Measurements from ENCODE around the gene PSPN. TPM values are rescaled to one million over a fixed set of nuclear protein-coding genes. Genes with fewer than 3 reads are reported as not detected.

The PSPN gene
- total and polyA plus RNA-seq, 2 donors (not counting 1 experiment from before 2014, with no cell fraction given): 1.1 to 3.0 TPM

DNA sequence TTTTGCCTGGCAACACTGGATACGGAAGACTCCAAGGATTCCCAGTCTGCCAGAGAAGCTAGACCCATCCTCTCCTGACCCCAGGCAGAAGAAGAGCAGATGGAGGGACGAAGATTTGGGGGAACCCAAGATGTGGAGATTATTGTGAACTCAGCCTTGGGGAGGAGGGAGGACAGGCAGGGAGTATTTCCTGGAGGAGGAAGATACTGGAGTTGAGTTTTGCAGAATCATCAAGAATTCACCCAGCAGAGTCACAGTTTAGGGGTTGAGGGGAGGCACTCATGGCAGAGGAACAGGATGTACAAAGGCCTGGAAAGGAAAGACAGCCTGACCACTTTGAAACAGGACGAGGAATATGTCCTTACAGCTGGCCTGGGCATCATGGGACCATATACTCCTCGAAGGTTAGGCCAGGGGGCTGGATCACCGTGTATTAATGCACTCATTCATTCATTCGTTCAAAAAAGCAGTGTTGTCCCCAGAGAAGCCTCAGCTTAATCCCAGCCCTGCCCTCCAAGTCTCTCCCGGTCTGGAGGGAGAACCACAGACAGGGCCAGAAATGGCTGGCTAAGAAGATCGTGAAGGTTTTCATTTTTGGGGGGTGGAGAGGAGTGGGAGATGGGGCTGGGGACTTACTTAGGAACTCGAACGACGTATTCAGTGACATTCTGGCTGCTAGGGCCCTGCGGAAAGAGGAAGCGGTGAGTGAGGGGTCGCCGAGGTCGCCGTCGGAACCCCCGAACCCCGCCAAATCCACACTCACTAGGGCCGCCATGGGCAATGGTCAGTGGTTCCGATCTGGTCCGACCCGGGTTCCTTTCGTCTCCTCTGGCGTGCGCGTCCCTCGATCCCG is 16.7 kb upstream of the PSPN start:
- H2AFZ ChIP-seq (ENCODE audit: insufficient read depth, low read depth, low read length, poor library complexity, severe bottlenecking): peak overlapping the region; percentile 84
- no peaks in the 10 kb centered on the region for H3K27me3 ChIP-seq (replicated peaks in 1 of 4; ENCODE audit: control extremely low read depth in 1 of 4, control insufficient read depth in 3 of 4, insufficient read depth in 4 of 4, low read length in 3 of 4)
- Mint-ChIP-seq H3K27me3 (no peaks in the 10 kb centered on the region), H3K4me3 (peak overlapping the region; percentile 95), H3K9me3 (ENCODE audit: insufficient read depth) (no peaks in the 10 kb centered on the region), H3K4me1 (peaks cover 26% of the 10 kb centered on the region), H3K27ac (peak overlapping the region; percentile 97)
- TF ChIP-seq EZH2 (IDR thresholded peaks at IDR 0.05; ENCODE audit: borderline replicate concordance, insufficient read depth, low read depth, low read length, poor library complexity, severe bottlenecking) (no peak), CTCF (IDR thresholded peaks at IDR 0.05) (no peak)
- intact Hi-C loops (cut with micrococcal nuclease): loop anchor here (1.0 kb wide), 5 partner anchors 19 to 193 kb away; partner anchors contain the start of gene CLPP
- no peaks in the 10 kb centered on the region for H3K9me3 ChIP-seq (ENCODE audit: control extremely low read depth in 1 of 3, control insufficient read depth in 2 of 3, insufficient read depth in 1 of 3, low read length in 2 of 3)
- peaks cover 19% of the 10 kb centered on the region for H3K79me2 ChIP-seq (ENCODE audit: control insufficient read depth, insufficient read depth, low read length)
- DNase-seq (no peak), ATAC-seq (ENCODE audit: low read depth) (no peak)
- peak overlapping the region; percentile 73 to 95 for H3K27ac ChIP-seq (ENCODE audit: low read length in 2 of 2)
- H3K4me1 ChIP-seq (ENCODE audit: control insufficient read depth in 2 of 2, insufficient read depth in 2 of 2, low read length in 2 of 2): peaks cover 15 to 16% of the 10 kb centered on the region in 2 donors
- 3% methylated on average over 24 of the region's 30 CpGs for WGBS (ENCODE audit: insufficient coverage)
- H4K20me1 ChIP-seq (ENCODE audit: control insufficient read depth, insufficient read depth, low read length, poor library complexity, severe bottlenecking): no peaks in the 10 kb centered on the region
- peak overlapping the region; percentile 70 to 91 (median 83) for H3K4me3 ChIP-seq (ENCODE audit: control extremely low read depth in 1 of 5, extremely low read depth in 1 of 5, insufficient read depth in 1 of 5, low read depth in 2 of 5, low read length in 4 of 5)
- POLR2A ChIA-PET: interaction anchor here (0.6 to 2.7 kb wide), 4 partner anchors 16 to 1223 kb away, joined by 3 to 15 read pairs (median 10); partner anchors contain the start of genes ALKBH7 and KHSRP
- peaks cover 3 to 20% of the 10 kb centered on the region in 2 experiments for H3K36me3 ChIP-seq (replicated peaks in 1 of 2; ENCODE audit: control extremely low read depth in 1 of 2, control insufficient read depth in 1 of 2, extremely low read depth in 1 of 2, insufficient read depth in 2 of 2, low read length in 1 of 2)
- peak overlapping the region; percentile 91 for H3K4me2 ChIP-seq (replicated peaks; ENCODE audit: low read depth, low read length, poor library complexity, severe bottlenecking)
- H3K9ac ChIP-seq (ENCODE audit: low read length): peak overlapping the region; percentile 92
- CTCF ChIA-PET: interaction anchor here (0.6 to 1.4 kb wide), 2 partner anchors 20 to 124 kb away, joined by 3 to 5 read pairs; partner anchors contain the start of gene ALKBH7

DNA sequence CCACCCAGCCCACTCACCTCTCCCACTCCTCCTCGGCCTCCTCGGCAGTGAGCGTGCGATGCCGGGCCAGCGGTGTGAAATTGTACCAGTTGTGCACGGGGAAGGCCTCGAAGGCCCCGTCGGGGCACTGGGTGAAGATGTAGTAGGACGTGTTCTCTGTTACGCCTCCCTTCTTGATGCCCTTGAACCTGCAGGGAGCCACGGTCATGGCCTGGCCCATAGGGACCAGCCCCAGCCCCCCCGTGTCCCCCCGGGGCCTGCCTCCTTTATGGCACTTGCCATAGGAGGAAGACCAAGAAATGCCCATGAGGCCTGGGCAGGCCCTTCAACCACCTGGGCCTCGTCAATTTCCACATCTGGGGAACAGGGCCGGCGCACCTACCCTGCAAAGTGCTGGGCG is 11.6 kb upstream of the PSPN start:
- DNase-seq (no peak), ATAC-seq (ENCODE audit: low read depth) (no peak)
- no peak overlapping the region for H3K27ac ChIP-seq (ENCODE audit: low read length in 2 of 2)
- ChIA-PET CTCF (no interaction called here), POLR2A (no interaction called here)
- H3K9me3 Mint-ChIP-seq (ENCODE audit: insufficient read depth): no peaks in the 10 kb centered on the region
- no peak overlapping the region for H3K4me3 ChIP-seq (ENCODE audit: control extremely low read depth in 1 of 5, extremely low read depth in 1 of 5, insufficient read depth in 1 of 5, low read depth in 2 of 5, low read length in 4 of 5)
- no peak overlapping the region for H3K27ac Mint-ChIP-seq
- H4K20me1 ChIP-seq (ENCODE audit: control insufficient read depth, insufficient read depth, low read length, poor library complexity, severe bottlenecking): no peaks in the 10 kb centered on the region
- H3K27me3 ChIP-seq (replicated peaks in 1 of 4; ENCODE audit: control extremely low read depth in 1 of 4, control insufficient read depth in 3 of 4, insufficient read depth in 4 of 4, low read length in 3 of 4): no peaks in the 10 kb centered on the region
- TF ChIP-seq CTCF (IDR thresholded peaks at IDR 0.05) (no peak), EZH2 (IDR thresholded peaks at IDR 0.05; ENCODE audit: borderline replicate concordance, insufficient read depth, low read depth, low read length, poor library complexity, severe bottlenecking) (no peak)
- 95% methylated on average over 15 of the region's 19 CpGs for WGBS (ENCODE audit: insufficient coverage)
- peaks cover 12% of the 10 kb centered on the region for H3K4me1 Mint-ChIP-seq
- peaks cover 4 to 7% of the 10 kb centered on the region in 2 donors for H3K4me1 ChIP-seq (ENCODE audit: control insufficient read depth in 2 of 2, insufficient read depth in 2 of 2, low read length in 2 of 2)
- H3K4me3 Mint-ChIP-seq: no peak overlapping the region
- no peak overlapping the region for H3K4me2 ChIP-seq (replicated peaks; ENCODE audit: low read depth, low read length, poor library complexity, severe bottlenecking)
- no peaks in the 10 kb centered on the region for H3K9me3 ChIP-seq (ENCODE audit: control extremely low read depth in 1 of 3, control insufficient read depth in 2 of 3, insufficient read depth in 1 of 3, low read length in 2 of 3)
- peaks cover 4 to 51% of the 10 kb centered on the region in 2 experiments for H3K36me3 ChIP-seq (replicated peaks in 1 of 2; ENCODE audit: control extremely low read depth in 1 of 2, control insufficient read depth in 1 of 2, extremely low read depth in 1 of 2, insufficient read depth in 2 of 2, low read length in 1 of 2)
- intact Hi-C loops (cut with micrococcal nuclease): no loop called here
- H3K27me3 Mint-ChIP-seq: no peaks in the 10 kb centered on the region
- no peak overlapping the region for H2AFZ ChIP-seq (ENCODE audit: insufficient read depth, low read depth, low read length, poor library complexity, severe bottlenecking)
- peaks cover 13% of the 10 kb centered on the region for H3K79me2 ChIP-seq (ENCODE audit: control insufficient read depth, insufficient read depth, low read length)
- no peak overlapping the region for H3K9ac ChIP-seq (ENCODE audit: low read length)

All from B cell (primary cell).